A549 (cell line): ENCODE measurements around the gene TNFAIP8L1. TPM values are rescaled to one million over a fixed set of nuclear protein-coding genes. Genes with fewer than 3 reads are reported as not detected.

Experiments used
- ATAC-seq, 2 experiments: fragments of 200-7000 bp in 1 of 2; fragments of >200 bp in 1 of 2; cut with Nextera tagmentation in 1 of 2; cut with Tn5 transposase in 1 of 2; 3 replicates each; pipeline versions ENCODE4 v1.8.0 to v1.9.1; 2018 to 2020; ENCODE audit warnings: mild to moderate bottlenecking in 1 of 2, moderate library complexity in 1 of 2
- CTCF ChIA-PET: fragments of 300-600 bp; sonication (Branson Sonifier 250); formaldehyde crosslinking; extraction: SDS; loops from one replicate; lab custom pipeline; 2021; ENCODE audit warnings: antibody characterized with exemption, inconsistent platforms; lab: Yijun Ruan, JAX
- POLR2A ChIA-PET: fragments of 350-600 bp; formaldehyde crosslinking; extraction: SDS; loops from one replicate; lab custom pipeline; 2021; ENCODE audit warnings: antibody characterized with exemption, inconsistent platforms; lab: Yijun Ruan, JAX
- DNase-seq, 2 experiments: peaks; one replicate each; pipeline versions ENCODE4 v3.0.0 to v3.0.0-alpha.2; 2011 to 2016; ENCODE audit warnings: low read depth in 1 of 2, low spot score in 1 of 2
- FAIRE-seq: peaks from 2 replicates; lab custom pipeline; 2011; peaks lifted over from hg19 to GRCh38; lab: Jason Lieb, UNC
- H3K27ac ChIP-seq, 2 experiments: fragments of >200 bp; sonication (Bioruptor Twin); formaldehyde crosslinking; 3 replicates each; pipeline ENCODE4 v1.5.1; 2016 to 2017
- H3K4me1 ChIP-seq: fragments of >200 bp; sonication (Bioruptor Twin); formaldehyde crosslinking; 3 replicates; pipeline ENCODE4 v1.6.1; 2016
- H3K4me2 ChIP-seq: fragments of >200 bp; sonication (Bioruptor Twin); formaldehyde crosslinking; 3 replicates; pipeline ENCODE4 v1.6.1; 2016
- H3K4me3 ChIP-seq: fragments of >200 bp; sonication (Bioruptor Twin); formaldehyde crosslinking; 3 replicates; pipeline ENCODE4 v1.5.1; 2016
- H3K9me3 ChIP-seq: fragments of >200 bp; sonication (Bioruptor Twin); formaldehyde crosslinking; 3 replicates; pipeline ENCODE4 v1.6.1; 2016
- CBX8 ChIP-seq: fragments of 200-600 bp; sonication (generic); IDR thresholded peaks from 2 replicates; pipeline ENCODE4 v1.6.1; 2016
- CHD4 ChIP-seq: fragments of 200-600 bp; sonication (generic); IDR thresholded peaks from 2 replicates; pipeline ENCODE4 v1.6.1; 2016; ENCODE audit warnings: antibody characterized with exemption, mild to moderate bottlenecking, borderline replicate concordance
- EHMT2 ChIP-seq: fragments of 200-600 bp; sonication (generic); IDR thresholded peaks from 2 replicates; pipeline ENCODE4 v1.6.1; 2016; ENCODE audit warnings: antibody characterized with exemption, low read depth, mild to moderate bottlenecking, moderate library complexity
- ESRRA ChIP-seq: fragments of 150-350 bp; IDR thresholded peaks from 2 replicates; pipeline ENCODE4 v1.6.1; 2014; ENCODE audit warnings: mild to moderate bottlenecking, low read length, borderline replicate concordance
- FOSB ChIP-seq: fragments of 250-450 bp; sonication (Bioruptor Pico); IDR thresholded peaks from 2 replicates; pipeline ENCODE4 v1.5.0; 2020; ENCODE audit warnings: mild to moderate bottlenecking, moderate library complexity
- JUN ChIP-seq, 2 experiments: fragments of >200 bp; sonication (Bioruptor Twin); formaldehyde crosslinking; IDR thresholded peaks; 2 replicates in 1 of 2; 3 replicates in 1 of 2; pipeline ENCODE4 v1.6.1; 2016 to 2017
- KDM5A ChIP-seq: fragments of 200-600 bp; sonication (generic); IDR thresholded peaks from 2 replicates; pipeline ENCODE4 v1.6.1; 2016; ENCODE audit warnings: antibody characterized with exemption, mild to moderate bottlenecking
- NFE2L2 ChIP-seq: fragments of 150-350 bp; conservative IDR thresholded peaks from 2 replicates; pipeline ENCODE4 v1.6.1; 2014; ENCODE audit warnings: low read length
- RAD21 ChIP-seq, 2 experiments: fragments of >200 bp in 1 of 2; sonication (Bioruptor Twin) in 1 of 2; formaldehyde crosslinking in 1 of 2; IDR thresholded peaks in 1 of 2; conservative IDR thresholded peaks in 1 of 2; 2 replicates in 1 of 2; 3 replicates in 1 of 2; pipeline ENCODE4 v1.6.1; 2012 to 2018; ENCODE audit warnings: inconsistent platforms in 1 of 2
- RNF2 ChIP-seq: fragments of 200-600 bp; sonication (generic); IDR thresholded peaks from 2 replicates; pipeline ENCODE4 v1.6.1; 2016; ENCODE audit warnings: low read depth, mild to moderate bottlenecking, antibody characterized with exemption, moderate library complexity, borderline replicate concordance
- SREBF2 ChIP-seq: fragments of 450-650 bp; IDR thresholded peaks from 2 replicates; pipeline ENCODE4 v1.6.1; 2014; ENCODE audit warnings: mild to moderate bottlenecking, moderate library complexity
- ZC3H11A ChIP-seq: fragments of 450-650 bp; IDR thresholded peaks from 2 replicates; pipeline ENCODE4 v1.6.1; 2014; ENCODE audit warnings: antibody characterized with exemption, mild to moderate bottlenecking
- ZFP36 ChIP-seq: fragments of 450-650 bp; IDR thresholded peaks from 2 replicates; pipeline ENCODE4 v1.6.1; 2014; ENCODE audit warnings: borderline replicate concordance; ENCODE audit not compliant: partially characterized antibody
- ZNF302 ChIP-seq: fragments of 250-450 bp; sonication (Bioruptor Pico); IDR thresholded peaks from 2 replicates; pipeline ENCODE4 v1.9.0; 2021; ENCODE audit warnings: inconsistent platforms, mild to moderate bottlenecking, moderate library complexity
- ZSCAN20 ChIP-seq: fragments of 250-450 bp; sonication (Bioruptor Pico); IDR thresholded peaks from 2 replicates; pipeline ENCODE4 v1.8.0; 2022; ENCODE audit warnings: mild to moderate bottlenecking, moderate library complexity
- WGBS: methylation state at CpG from one replicate; pipeline ENCODE4 v1.1.6; 2017; ENCODE audit errors: missing lambda C conversion rate; 5-methylcytosine and 5-hydroxymethylcytosine counted together
- polyA plus RNA-seq, 4 experiments: library from polyadenylated mRNA; depleted of rRNA in 3 of 4; stranded (reverse); fragments of >200 nt; fragmentation: RNase III in 1 of 4; extraction: RNeasy Plus Mini Kit Qiagen cat#74134 plus additional on column Dnase treatment in 1 of 4; gene quantifications; 2 replicates in 3 of 4; 3 replicates in 1 of 4; pipeline ENCODE4 v1.2.3, GENCODE V29; 2011 to 2017
- TF ChIP-seq, protein P1 (sequence below): IDR thresholded peaks from 2 replicates; pipeline ENCODE4 v1.6.1; 2012; ENCODE audit warnings: low read depth, borderline replicate concordance
- TF ChIP-seq, protein P2 (sequence below): fragments of 450-650 bp; IDR thresholded peaks from 2 replicates; pipeline ENCODE4 v1.6.1; 2014; ENCODE audit warnings: antibody characterized with exemption
- TF ChIP-seq, protein P3 (sequence below): fragments of >200 bp; sonication (Bioruptor Twin); formaldehyde crosslinking; IDR thresholded peaks from 2 replicates; pipeline ENCODE4 v1.6.1; 2016
- TF ChIP-seq, protein P4 (sequence below): fragments of 150-350 bp; IDR thresholded peaks from 2 replicates; pipeline ENCODE4 v1.6.1; 2014; ENCODE audit warnings: low read depth, mild to moderate bottlenecking, low read length
- TF ChIP-seq, protein P5 (sequence below): IDR thresholded peaks from 2 replicates; pipeline ENCODE4 v1.6.1; 2012

Gene TNFAIP8L1
- polyA plus RNA-seq, 2 of the 4 experiments (the other 2 are of a cell fraction), result 3.2 to 5.9 TPM

DNA sequence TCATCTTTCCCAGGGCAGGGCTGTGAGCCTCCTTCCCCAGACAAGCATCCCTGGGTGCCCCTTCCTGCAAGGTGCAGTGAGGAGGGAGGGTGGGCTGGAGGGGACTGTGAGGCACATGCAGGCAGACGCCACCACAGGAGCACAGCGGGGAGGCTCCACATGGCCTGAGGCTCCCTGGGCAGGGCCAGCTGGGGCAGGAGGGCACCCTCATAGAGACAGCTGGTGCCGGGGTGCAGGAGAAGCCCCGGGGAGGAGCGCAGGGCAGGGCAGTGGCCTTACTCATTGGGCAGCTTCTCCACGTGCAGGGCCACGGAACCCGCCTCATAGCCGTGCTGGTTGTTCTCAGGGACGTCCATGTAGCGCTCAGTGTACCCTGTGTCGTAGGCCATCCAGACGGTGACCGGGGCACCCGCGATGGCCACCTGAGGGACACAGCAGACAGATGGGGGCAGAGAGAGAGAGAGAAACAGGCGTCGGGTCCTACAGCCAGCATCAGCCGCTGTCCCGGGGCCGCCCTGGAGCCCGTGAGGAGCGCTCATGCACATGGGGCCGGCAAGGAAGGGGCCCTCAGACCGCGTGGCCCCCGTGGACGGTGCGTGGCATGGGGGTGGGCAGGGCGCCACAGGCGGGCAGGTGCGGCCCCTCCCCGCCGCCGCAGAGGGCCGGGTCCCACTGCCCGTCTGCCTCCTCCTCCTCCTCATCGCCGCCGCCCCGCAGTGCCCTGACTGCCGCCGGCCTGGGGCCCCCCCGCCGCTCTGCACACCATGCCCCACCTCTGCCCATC is 43.3 kb downstream of the TNFAIP8L1 start (continued):
- no peak for TF ChIP-seq ZSCAN20 (CRISPR knock-in tag)
- TF ChIP-seq, protein P1, sequence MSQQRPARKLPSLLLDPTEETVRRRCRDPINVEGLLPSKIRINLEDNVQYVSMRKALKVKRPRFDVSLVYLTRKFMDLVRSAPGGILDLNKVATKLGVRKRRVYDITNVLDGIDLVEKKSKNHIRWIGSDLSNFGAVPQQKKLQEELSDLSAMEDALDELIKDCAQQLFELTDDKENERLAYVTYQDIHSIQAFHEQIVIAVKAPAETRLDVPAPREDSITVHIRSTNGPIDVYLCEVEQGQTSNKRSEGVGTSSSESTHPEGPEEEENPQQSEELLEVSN, result no peak
- TF ChIP-seq, all 56 proteins: peak for 0

DNA sequence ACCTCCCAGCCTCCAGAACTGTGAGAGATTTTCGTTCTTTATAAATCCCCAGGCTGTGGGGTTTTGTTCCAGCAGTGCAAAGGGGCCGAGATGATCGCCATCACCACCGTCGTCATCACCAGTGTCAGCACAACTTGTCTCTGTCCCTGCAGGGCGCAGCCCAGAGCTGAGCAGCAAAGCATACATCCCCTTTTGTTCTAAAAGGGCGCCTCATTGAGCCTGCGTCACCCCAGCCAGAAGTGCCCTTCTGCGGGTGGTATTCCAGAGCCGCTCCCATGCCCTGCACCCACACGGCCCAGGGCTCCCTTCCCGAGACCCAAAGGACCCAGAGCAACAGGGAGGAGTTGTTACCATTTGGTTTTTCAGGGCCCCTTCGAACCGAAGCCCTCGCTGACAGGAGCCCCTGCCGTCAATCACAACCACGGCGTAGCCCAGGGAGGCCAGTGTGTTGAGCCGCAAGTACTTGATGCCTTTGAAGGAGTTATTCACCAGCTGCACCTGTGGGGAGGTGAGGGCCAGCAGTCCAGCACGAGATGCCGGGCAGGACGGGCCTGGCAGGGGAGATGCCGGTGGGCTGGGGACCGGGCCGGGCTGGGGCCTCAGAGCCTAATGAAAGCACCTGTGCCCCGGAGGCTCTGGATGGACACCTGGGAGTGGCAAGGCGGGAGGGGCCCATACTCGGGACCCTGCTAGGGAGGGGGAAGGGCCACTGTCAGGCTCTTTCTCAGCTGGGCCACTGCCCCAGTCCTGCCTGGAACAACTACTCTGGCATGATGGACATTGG is 45.2 kb downstream of the TNFAIP8L1 start:
- Histone ChIP-seq H3K4me1 (no peaks in the 10 kb centered on the region), H3K27ac (no peak overlapping the region), H3K9me3 (no peaks in the 10 kb centered on the region), H3K4me2 (no peak overlapping the region), H3K4me3 (no peak overlapping the region)
- DNase-seq (no peak), FAIRE-seq (no peak), ATAC-seq (no peak)
- ChIA-PET POLR2A (no interaction called here), CTCF (no interaction called here)
- 95% methylated on average over 14 of the region's 28 CpGs for WGBS
- TF ChIP-seq ZC3H11A (no peak), FOSB (no peak), ZFP36 (no peak), ESRRA (no peak), SREBF2 (no peak), RAD21 (conservative IDR thresholded peaks at IDR 0.05 in 1 of 2, IDR thresholded peaks at IDR 0.05 in 1 of 2) (no peak), RNF2 (no peak), ZNF302 (CRISPR knock-in tag) (no peak), EHMT2 (no peak), KDM5A (no peak), CHD4 (no peak), NFE2L2 (no peak)
- TF ChIP-seq, protein P2, sequence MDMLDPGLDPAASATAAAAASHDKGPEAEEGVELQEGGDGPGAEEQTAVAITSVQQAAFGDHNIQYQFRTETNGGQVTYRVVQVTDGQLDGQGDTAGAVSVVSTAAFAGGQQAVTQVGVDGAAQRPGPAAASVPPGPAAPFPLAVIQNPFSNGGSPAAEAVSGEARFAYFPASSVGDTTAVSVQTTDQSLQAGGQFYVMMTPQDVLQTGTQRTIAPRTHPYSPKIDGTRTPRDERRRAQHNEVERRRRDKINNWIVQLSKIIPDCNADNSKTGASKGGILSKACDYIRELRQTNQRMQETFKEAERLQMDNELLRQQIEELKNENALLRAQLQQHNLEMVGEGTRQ, result no peak
- TF ChIP-seq, protein P3, sequence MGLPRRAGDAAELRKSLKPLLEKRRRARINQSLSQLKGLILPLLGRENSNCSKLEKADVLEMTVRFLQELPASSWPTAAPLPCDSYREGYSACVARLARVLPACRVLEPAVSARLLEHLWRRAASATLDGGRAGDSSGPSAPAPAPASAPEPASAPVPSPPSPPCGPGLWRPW, result no peak
- TF ChIP-seq, protein P4, sequence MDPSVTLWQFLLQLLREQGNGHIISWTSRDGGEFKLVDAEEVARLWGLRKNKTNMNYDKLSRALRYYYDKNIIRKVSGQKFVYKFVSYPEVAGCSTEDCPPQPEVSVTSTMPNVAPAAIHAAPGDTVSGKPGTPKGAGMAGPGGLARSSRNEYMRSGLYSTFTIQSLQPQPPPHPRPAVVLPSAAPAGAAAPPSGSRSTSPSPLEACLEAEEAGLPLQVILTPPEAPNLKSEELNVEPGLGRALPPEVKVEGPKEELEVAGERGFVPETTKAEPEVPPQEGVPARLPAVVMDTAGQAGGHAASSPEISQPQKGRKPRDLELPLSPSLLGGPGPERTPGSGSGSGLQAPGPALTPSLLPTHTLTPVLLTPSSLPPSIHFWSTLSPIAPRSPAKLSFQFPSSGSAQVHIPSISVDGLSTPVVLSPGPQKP, result no peak

DNA sequence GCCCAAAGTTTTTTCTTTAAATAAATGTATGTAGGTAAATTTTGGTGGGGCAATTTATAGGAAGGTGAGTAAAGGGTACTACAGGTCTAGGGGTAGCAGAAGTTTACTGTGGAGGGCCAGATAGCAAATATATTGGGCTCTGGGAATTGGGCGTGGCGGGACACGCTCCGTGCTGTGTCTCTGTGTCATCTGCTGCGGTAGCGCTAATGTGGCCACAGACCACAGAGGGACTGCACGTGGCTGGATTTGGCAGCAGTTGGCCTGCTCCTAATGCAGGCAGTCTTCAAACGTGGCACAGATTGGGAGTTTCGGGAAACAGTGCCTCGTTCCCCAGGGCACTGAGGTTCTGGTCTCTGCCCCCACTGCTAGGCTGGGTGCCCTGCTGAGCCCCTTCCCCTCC is 47.4 kb downstream of the TNFAIP8L1 start:
- ATAC-seq (no peak), DNase-seq (no peak), FAIRE-seq (no peak)
- Histone ChIP-seq H3K4me2 (no peak overlapping the region), H3K9me3 (no peaks in the 10 kb centered on the region), H3K4me1 (no peaks in the 10 kb centered on the region), H3K27ac (no peak overlapping the region), H3K4me3 (no peak overlapping the region)
- ChIA-PET CTCF (no interaction called here), POLR2A (no interaction called here)
- 94% methylated on average over 8 of the region's 10 CpGs for WGBS
- no peak for TF ChIP-seq JUN (IDR thresholded peaks at IDR 0.05)
- TF ChIP-seq, protein P5, sequence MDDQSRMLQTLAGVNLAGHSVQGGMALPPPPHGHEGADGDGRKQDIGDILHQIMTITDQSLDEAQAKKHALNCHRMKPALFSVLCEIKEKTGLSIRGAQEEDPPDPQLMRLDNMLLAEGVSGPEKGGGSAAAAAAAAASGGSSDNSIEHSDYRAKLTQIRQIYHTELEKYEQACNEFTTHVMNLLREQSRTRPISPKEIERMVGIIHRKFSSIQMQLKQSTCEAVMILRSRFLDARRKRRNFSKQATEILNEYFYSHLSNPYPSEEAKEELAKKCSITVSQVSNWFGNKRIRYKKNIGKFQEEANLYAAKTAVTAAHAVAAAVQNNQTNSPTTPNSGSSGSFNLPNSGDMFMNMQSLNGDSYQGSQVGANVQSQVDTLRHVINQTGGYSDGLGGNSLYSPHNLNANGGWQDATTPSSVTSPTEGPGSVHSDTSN, result no peak
- TF ChIP-seq EHMT2, result no peak
- no peak for TF ChIP-seq CBX8
